ENCODE results near the gene CEP128. TPM values are rescaled to one million over a fixed set of nuclear protein-coding genes. Genes with fewer than 3 reads are reported as not detected.

Gene CEP128
- total RNA-seq, 1 experiment from 2014 or later = 16.4 TPM

DNA sequence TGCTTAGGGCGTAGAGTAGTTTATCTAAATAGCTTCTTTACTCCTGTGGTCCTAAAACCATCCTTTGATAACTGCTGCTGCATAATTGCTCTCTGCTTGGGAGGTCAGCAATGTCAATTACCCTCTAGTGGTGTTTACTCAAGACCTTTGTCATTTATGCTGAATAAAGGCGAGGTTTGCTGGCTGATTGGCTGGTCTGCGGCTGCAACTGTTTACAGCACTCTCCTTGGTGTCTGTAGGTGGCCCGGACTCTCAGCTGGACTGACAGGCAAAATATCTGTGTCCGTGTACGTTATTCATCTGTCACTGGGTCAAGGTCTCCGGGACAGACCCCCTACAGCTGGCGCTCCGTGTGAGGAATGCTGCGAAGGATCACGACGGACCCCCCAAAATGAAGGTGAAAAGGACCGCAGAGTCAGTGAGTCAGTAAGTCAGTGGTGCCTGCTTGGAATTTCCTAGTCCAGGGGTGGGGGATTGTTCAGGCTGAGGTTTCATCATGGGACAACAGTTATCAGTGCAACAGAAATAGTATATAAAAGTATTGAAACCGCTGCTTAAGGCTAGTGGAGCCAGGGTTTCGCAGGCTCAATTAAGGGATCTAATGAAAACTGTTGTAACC, 476.9 kb downstream of the CEP128 start:
- H3K4me2 ChIP-seq (ENCODE audit: low read length) = no peak overlapping the region
- no peaks in the 10 kb centered on the region for H3K36me3 ChIP-seq (ENCODE audit: control insufficient read depth in 1 of 2, insufficient read depth in 2 of 2, low read length in 2 of 2)
- H4K20me1 ChIP-seq (ENCODE audit: insufficient read depth) = no peaks in the 10 kb centered on the region
- POLR2A ChIA-PET = no interaction called here
- RAD21 ChIA-PET (ENCODE audit: low non-redundant PET in 1 of 2, low total read pairs in 2 of 2, uncharacterized antibody in 2 of 2, unreplicated experiment in 2 of 2) = no interaction called here
- no peaks in the 10 kb centered on the region for H3K9me2 ChIP-seq (ENCODE audit: insufficient read depth)
- no peak overlapping the region for H2AFZ ChIP-seq (ENCODE audit: low read depth, low read length, poor library complexity, severe bottlenecking)
- DNase-seq (ENCODE audit: low read depth, low spot score) (no peak), ATAC-seq (no peak)
- CTCF ChIA-PET = no interaction called here
- H3K4me1 ChIP-seq (ENCODE audit: control insufficient read depth in 1 of 2, insufficient read depth in 2 of 2, low read length in 2 of 2) = no peaks in the 10 kb centered on the region
- H3K4me3 ChIP-seq (replicated peaks in 1 of 2; ENCODE audit: low read depth in 1 of 2, low read length in 2 of 2) = no peak overlapping the region
- H3K9me3 ChIP-seq (ENCODE audit: control insufficient read depth in 1 of 2, insufficient read depth in 1 of 2, low read depth in 1 of 2, low read length in 2 of 2) = no peaks in the 10 kb centered on the region
- intact Hi-C loops (cut with micrococcal nuclease) = no loop called here
- H3K9ac ChIP-seq (ENCODE audit: low read length) = no peak overlapping the region
- TF ChIP-seq RAD21 (IDR thresholded peaks at IDR 0.05; ENCODE audit: low read depth) = no peak
- no TSS peak for BruUV-seq (replicated peaks)
- no peaks in the 10 kb centered on the region for H3K79me2 ChIP-seq (ENCODE audit: insufficient read depth, low read length)
- no peaks in the 10 kb centered on the region for H3K27me3 ChIP-seq (ENCODE audit: insufficient read depth, low read length)
- H3K27ac ChIP-seq (ENCODE audit: low read depth, low read length) = no peak overlapping the region

- ChIA-PET RAD21 (ENCODE audit: low non-redundant PET in 1 of 2, low total read pairs in 2 of 2, uncharacterized antibody in 2 of 2, unreplicated experiment in 2 of 2) (no interaction called here), POLR2A (no interaction called here), CTCF (no interaction called here)
- H3K27ac ChIP-seq (ENCODE audit: low read depth, low read length) = no peak overlapping the region
- BruUV-seq (replicated peaks) = no TSS peak
- no peaks in the 10 kb centered on the region for H3K79me2 ChIP-seq (ENCODE audit: insufficient read depth, low read length)
- no peak overlapping the region for H2AFZ ChIP-seq (ENCODE audit: low read depth, low read length, poor library complexity, severe bottlenecking)
- no peaks in the 10 kb centered on the region for H4K20me1 ChIP-seq (ENCODE audit: insufficient read depth)
- no peaks in the 10 kb centered on the region for H3K27me3 ChIP-seq (ENCODE audit: insufficient read depth, low read length)
- H3K4me1 ChIP-seq (ENCODE audit: control insufficient read depth in 1 of 2, insufficient read depth in 2 of 2, low read length in 2 of 2) = no peaks in the 10 kb centered on the region
- no peaks in the 10 kb centered on the region for H3K9me3 ChIP-seq (ENCODE audit: control insufficient read depth in 1 of 2, insufficient read depth in 1 of 2, low read depth in 1 of 2, low read length in 2 of 2)
- H3K9me2 ChIP-seq (ENCODE audit: insufficient read depth) = no peaks in the 10 kb centered on the region
- no peak overlapping the region for H3K4me3 ChIP-seq (replicated peaks in 1 of 2; ENCODE audit: low read depth in 1 of 2, low read length in 2 of 2)
- H3K4me2 ChIP-seq (ENCODE audit: low read length) = no peak overlapping the region
- intact Hi-C loops (cut with micrococcal nuclease) = no loop called here
- DNase-seq (ENCODE audit: low read depth, low spot score) = no peak
- no peak overlapping the region for H3K9ac ChIP-seq (ENCODE audit: low read length)
- ATAC-seq = no peak
- H3K36me3 ChIP-seq (ENCODE audit: control insufficient read depth in 1 of 2, insufficient read depth in 2 of 2, low read length in 2 of 2) = no peaks in the 10 kb centered on the region
- TF ChIP-seq SP1 (IDR thresholded peaks at IDR 0.05; ENCODE audit: low read depth) = no peak
- TF ChIP-seq FOSL1 (IDR thresholded peaks at IDR 0.05; ENCODE audit: low read depth) = no peak
- TF ChIP-seq CBX3 (IDR thresholded peaks at IDR 0.05; ENCODE audit: low read depth) = no peak
- no peak for TF ChIP-seq ZBTB33 (IDR thresholded peaks at IDR 0.05; ENCODE audit: extremely low read depth, insufficient replicate concordance, low read length)
- no peak for TF ChIP-seq CTCF (IDR thresholded peaks at IDR 0.05 in 2 of 3, conservative IDR thresholded peaks at IDR 0.05 in 1 of 3; ENCODE audit: borderline replicate concordance in 1 of 3, insufficient read depth in 1 of 3, low read depth in 2 of 3, low read length in 2 of 3)
- TF ChIP-seq SIN3A (IDR thresholded peaks at IDR 0.05; ENCODE audit: low read depth) = no peak
- TF ChIP-seq RAD21 (IDR thresholded peaks at IDR 0.05; ENCODE audit: low read depth) = no peak
- no peak for TF ChIP-seq CEBPB (IDR thresholded peaks at IDR 0.05; ENCODE audit: low read depth)
- no peak for TF ChIP-seq REST (IDR thresholded peaks at IDR 0.05; ENCODE audit: low read depth)
- no peak for TF ChIP-seq EZH2 (IDR thresholded peaks at IDR 0.05)
- no peak for TF ChIP-seq YY1 (IDR thresholded peaks at IDR 0.05; ENCODE audit: extremely low read depth, insufficient replicate concordance, low read depth, low read length)
- no peak for TF ChIP-seq MAX (IDR thresholded peaks at IDR 0.05)
Measured at GRCh38 chr14:80456209-80456608, 485.3 kb downstream of the CEP128 start.

Data from HCT116 (cell line).